ENCODE data around the gene MCTP2. TPM values are rescaled to one million over a fixed set of nuclear protein-coding genes. Genes with fewer than 3 reads are reported as not detected.

MCTP2 gene
- total RNA-seq, 2 donors from 2014 or later, result 16.2 to 23.1 TPM

DNA sequence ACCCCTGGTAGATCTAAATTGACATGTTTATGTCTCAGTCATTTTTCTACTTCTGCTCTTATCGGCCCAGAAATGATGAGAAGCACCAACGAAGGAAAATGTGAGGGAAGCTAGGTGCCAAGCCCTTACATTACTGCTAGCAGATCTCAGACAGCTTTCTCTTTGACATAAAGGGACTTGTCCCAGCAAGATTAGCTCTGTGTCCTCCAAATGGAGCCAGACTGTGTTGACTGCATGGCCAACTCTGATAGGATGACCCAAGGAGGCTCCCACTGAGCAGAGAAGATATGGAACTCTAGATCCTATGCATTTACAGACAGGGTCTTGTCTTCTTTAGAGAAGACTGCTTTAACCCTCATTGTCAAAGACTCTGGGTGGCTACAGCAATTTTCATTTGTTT lies 2.8 kb upstream of the MCTP2 start:
- H3K27ac Mint-ChIP-seq, result no peak overlapping the region
- peaks cover 29% of the 10 kb centered on the region for H3K4me1 Mint-ChIP-seq
- H3K36me3 Mint-ChIP-seq (ENCODE audit: low read depth), result no peaks in the 10 kb centered on the region
- H3K27me3 Mint-ChIP-seq, result no peaks in the 10 kb centered on the region
- H3K4me3 Mint-ChIP-seq, result no peak overlapping the region
- ATAC-seq (no peak), DNase-seq (no peak)
- H3K9me3 ChIP-seq (ENCODE audit: control insufficient read depth, low read length, poor library complexity, severe bottlenecking), result no peaks in the 10 kb centered on the region

DNA sequence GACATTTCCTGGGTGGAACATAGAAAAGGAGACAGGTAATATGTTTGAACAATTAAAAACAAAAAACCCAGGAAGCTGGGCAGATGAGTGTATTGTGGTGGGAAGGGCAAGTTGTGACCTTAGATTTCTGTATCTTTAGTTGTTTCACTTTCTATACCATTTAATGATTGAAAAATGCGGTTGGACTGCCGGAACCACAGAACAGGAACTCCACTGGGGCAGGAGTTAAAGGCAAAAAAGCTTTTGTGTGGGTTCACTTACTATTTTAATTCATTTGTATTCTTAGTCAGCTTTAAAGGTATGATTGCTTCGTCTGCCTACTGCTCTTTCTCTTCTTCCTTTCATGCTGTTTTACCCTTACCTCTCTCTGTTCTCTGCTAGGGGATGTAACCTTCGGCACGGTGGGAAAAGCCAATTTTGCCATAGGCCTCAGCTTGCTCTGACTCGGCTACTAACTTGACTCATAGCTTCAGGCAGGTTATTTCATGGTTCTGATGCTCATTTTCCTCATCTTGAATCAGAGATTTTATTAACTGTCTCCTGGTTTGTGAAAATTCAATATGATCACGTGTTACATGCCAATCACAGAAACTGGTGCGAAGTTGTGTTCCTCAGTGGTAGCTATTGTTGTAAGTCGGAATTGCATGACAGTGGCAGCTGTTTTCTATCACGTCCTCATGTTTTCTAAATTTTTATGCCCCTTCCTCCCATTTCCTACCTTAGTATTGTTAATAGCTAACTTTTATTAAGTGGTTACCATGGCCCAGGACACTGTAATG lies 1.6 kb upstream of the MCTP2 start:
- peaks cover 31% of the 10 kb centered on the region for H3K4me1 Mint-ChIP-seq
- H3K9me3 ChIP-seq (ENCODE audit: control insufficient read depth, low read length, poor library complexity, severe bottlenecking), result no peaks in the 10 kb centered on the region
- DNase-seq (no peak), ATAC-seq (peak; percentile 44)
- no peaks in the 10 kb centered on the region for H3K27me3 Mint-ChIP-seq
- peak overlapping the region; percentile 84 for H3K27ac Mint-ChIP-seq
- H3K36me3 Mint-ChIP-seq (ENCODE audit: low read depth), result no peaks in the 10 kb centered on the region
- H3K4me3 Mint-ChIP-seq, result peak overlapping the region; percentile 87

DNA sequence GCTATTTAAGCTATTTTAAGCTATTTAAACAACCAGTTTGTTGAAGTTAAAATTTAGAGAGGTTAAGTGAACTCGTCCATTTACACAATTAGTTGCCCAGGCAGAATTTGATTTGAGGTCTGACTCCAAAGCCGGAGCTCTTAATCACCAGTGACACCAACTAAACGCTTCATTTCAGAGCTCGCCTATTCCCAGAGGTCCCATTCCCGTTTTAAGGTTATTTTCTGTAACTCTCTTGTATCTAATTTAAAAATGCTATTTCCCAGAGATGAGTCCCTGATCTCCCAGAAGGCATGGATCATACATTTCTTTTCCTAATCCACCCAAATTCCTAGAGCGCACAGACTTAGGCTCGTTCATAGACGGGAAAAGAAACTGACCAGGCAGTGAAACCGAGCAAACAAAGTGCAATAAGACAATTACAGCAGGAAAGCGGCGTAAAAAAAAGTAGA lies 904 bp upstream of the MCTP2 start:
- H3K27me3 Mint-ChIP-seq, result no peaks in the 10 kb centered on the region
- H3K4me3 Mint-ChIP-seq, result peak overlapping the region; percentile 87
- H3K36me3 Mint-ChIP-seq (ENCODE audit: low read depth), result no peaks in the 10 kb centered on the region
- H3K4me1 Mint-ChIP-seq, result peaks cover 31% of the 10 kb centered on the region
- H3K27ac Mint-ChIP-seq, result peak overlapping the region; percentile 84
- no peaks in the 10 kb centered on the region for H3K9me3 ChIP-seq (ENCODE audit: control insufficient read depth, low read length, poor library complexity, severe bottlenecking)
- no peak for DNase-seq
- ATAC-seq, result no peak

DNA sequence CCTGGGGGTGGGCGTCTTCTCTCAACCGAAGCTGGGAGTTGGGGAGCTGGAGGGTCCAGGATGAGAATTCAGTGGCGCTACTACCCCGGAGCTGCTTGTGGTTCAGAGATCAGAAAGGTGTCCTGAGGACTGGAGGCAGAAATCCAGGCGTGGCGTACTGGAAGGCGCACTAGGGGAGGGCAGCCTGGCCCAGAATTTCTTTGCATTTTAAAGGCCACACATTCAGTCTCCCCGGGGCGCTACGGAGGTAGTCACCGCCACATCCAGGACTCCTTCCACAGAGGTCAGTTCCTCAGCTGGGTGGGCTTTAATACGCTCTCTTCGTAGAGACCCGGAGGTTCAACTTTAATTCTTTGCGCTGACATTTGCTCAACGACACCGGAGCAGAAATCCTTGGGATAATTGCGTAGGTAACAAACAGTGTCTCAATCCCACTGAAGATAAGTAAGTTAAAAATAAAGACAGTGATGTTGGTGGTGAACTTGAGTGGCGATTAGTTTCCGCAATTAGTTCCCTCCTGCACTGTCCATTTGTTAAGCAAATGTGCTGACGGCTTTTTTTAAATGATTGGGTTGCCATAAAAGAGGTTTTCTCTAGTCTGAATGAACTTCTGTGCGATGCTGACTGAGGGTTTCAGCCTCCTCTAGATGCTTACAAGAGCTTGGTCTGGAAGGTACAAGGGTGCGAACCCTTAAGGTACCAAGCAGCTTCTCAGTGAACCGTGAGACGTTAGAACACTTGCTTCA lies 535 bp downstream of the MCTP2 start:
- ATAC-seq, result peak; percentile 13
- H3K9me3 ChIP-seq (ENCODE audit: control insufficient read depth, low read length, poor library complexity, severe bottlenecking), result no peaks in the 10 kb centered on the region
- peak in 1 of 3 donors; percentile 6 for DNase-seq
- Mint-ChIP-seq H3K4me1 (peaks cover 36% of the 10 kb centered on the region), H3K4me3 (peak overlapping the region; percentile 87), H3K27me3 (no peaks in the 10 kb centered on the region), H3K27ac (peak overlapping the region; percentile 84), H3K36me3 (ENCODE audit: low read depth) (no peaks in the 10 kb centered on the region)

DNA sequence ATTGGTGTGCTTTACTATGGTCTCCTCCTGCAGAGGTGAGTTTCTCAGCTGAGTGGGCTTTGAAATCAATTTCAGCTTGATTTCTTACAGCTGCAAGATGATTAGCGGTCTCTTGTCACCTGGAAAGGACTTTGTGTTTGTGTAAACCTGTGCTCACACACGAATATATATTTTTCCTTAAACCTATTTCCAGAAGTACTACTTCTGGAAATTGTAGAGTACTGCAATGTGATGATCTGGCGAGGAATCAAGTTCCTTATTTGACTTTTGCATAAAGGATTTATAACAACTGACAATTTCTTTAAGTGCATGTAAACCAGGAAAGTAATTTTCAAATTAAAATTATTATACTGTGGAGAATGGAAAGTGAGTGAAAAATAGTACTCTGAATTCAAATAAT lies 2.1 kb downstream of the MCTP2 start:
- Mint-ChIP-seq H3K27me3 (no peaks in the 10 kb centered on the region), H3K4me3 (no peak overlapping the region), H3K27ac (peak overlapping the region; percentile 43), H3K36me3 (ENCODE audit: low read depth) (no peaks in the 10 kb centered on the region), H3K4me1 (peaks cover 35% of the 10 kb centered on the region)
- no peaks in the 10 kb centered on the region for H3K9me3 ChIP-seq (ENCODE audit: control insufficient read depth, low read length, poor library complexity, severe bottlenecking)
- ATAC-seq (no peak), DNase-seq (no peak)

DNA sequence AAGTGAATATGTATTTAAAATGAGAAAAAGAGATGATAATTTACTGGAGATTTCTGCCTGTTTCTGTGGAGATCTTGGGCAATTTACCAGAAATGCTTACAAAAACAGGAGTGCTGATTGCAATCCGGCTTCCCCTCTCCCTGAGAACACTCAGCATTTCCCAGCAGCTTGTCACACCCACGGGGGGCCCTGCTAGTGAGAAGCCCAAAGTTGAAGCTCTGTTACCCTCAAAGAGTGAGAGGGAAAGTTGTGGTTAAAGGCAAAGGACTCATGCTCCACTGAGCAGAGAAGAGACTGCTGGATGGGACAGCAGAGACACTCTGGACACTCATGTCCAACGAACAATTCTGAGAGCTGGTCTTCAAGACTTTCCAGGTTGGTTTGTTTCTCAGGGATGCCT lies 2.9 kb downstream of the MCTP2 start:
- H3K4me1 Mint-ChIP-seq, result peaks cover 38% of the 10 kb centered on the region
- peak overlapping the region; percentile 43 for H3K27ac Mint-ChIP-seq
- no peak overlapping the region for H3K4me3 Mint-ChIP-seq
- no peaks in the 10 kb centered on the region for H3K27me3 Mint-ChIP-seq
- ATAC-seq (no peak), DNase-seq (no peak)
- no peaks in the 10 kb centered on the region for H3K9me3 ChIP-seq (ENCODE audit: control insufficient read depth, low read length, poor library complexity, severe bottlenecking)
- H3K36me3 Mint-ChIP-seq (ENCODE audit: low read depth), result no peaks in the 10 kb centered on the region

DNA sequence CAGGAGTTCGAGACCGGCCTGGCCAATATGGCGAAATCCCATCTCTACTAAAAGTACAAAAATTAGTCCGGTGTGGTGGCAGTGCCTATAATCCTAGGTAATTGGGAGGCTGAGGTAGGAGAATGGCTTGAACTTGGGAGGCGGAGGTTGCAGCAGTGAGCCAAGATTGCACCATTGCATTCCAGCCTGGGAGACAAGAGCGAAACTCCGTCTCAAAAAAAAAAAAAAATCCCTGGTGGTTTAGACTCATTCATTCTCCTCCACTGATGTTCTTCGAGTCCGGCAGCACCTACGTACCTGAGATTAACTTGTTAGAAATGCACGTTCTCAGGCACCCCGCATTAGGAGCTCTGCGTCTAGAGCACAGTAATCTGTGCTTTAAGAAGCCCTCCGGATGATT lies 3.7 kb downstream of the MCTP2 start:
- ATAC-seq, result no peak

DNA sequence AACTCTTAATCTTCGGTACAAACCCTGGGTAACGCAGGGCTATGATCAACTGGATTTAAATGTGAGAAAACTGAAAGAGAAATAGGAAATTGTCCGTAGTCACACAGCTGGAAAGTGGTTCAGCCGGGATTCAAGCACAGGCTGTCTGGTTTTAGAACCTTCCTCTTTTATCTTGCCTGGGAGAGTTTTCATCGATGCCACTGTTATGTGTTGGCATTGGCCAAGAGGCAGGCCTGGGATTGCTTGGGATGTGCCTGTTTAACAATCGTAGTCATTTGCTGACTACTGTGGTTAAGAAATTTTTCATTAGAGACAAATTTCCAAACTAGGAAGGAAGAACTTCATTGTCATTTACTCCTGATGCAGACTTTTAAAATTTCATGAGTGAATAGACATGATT lies 4.3 kb downstream of the MCTP2 start:
- no peaks in the 10 kb centered on the region for H3K36me3 Mint-ChIP-seq (ENCODE audit: low read depth)
- H3K9me3 ChIP-seq (ENCODE audit: control insufficient read depth, low read length, poor library complexity, severe bottlenecking), result no peaks in the 10 kb centered on the region
- no peak for DNase-seq
- peaks cover 34% of the 10 kb centered on the region for H3K4me1 Mint-ChIP-seq
- no peak overlapping the region for H3K4me3 Mint-ChIP-seq
- ATAC-seq, result no peak
- no peak overlapping the region for H3K27ac Mint-ChIP-seq
- H3K27me3 Mint-ChIP-seq, result no peaks in the 10 kb centered on the region

More for the DNA sequence above, 3.7 kb downstream of the MCTP2 start:
- H3K4me3 Mint-ChIP-seq, result no peak overlapping the region
- no peak for DNase-seq
- no peaks in the 10 kb centered on the region for H3K9me3 ChIP-seq (ENCODE audit: control insufficient read depth, low read length, poor library complexity, severe bottlenecking)
- H3K36me3 Mint-ChIP-seq (ENCODE audit: low read depth), result no peaks in the 10 kb centered on the region
- H3K27ac Mint-ChIP-seq, result no peak overlapping the region
- no peaks in the 10 kb centered on the region for H3K27me3 Mint-ChIP-seq
- H3K4me1 Mint-ChIP-seq, result peaks cover 37% of the 10 kb centered on the region

DNA sequence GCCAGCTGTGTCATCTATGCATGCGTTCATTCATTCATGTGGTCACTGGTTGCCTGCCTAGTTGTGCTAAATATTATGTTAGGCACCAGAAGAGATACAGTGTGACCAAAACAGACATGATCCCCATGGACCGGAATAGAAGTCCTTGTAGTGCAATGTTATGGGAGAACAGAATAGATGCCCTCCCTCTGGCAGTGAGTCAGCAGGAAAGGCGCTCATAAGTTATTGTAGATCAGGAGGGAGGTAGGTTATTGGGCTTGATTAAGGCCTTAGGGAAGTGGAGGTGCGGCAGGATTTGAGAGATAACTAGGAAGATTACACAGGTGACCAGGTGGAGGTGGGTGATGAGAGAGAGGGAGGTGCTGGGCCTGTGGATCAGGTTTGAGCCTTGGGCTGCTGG lies 5.2 kb downstream of the MCTP2 start:
- H3K4me1 Mint-ChIP-seq, result peaks cover 29% of the 10 kb centered on the region
- DNase-seq (no peak), ATAC-seq (no peak)
- H3K36me3 Mint-ChIP-seq (ENCODE audit: low read depth), result no peaks in the 10 kb centered on the region
- no peaks in the 10 kb centered on the region for H3K9me3 ChIP-seq (ENCODE audit: control insufficient read depth, low read length, poor library complexity, severe bottlenecking)
- peak overlapping the region; percentile 48 for H3K27ac Mint-ChIP-seq
- no peaks in the 10 kb centered on the region for H3K27me3 Mint-ChIP-seq
- no peak overlapping the region for H3K4me3 Mint-ChIP-seq

DNA sequence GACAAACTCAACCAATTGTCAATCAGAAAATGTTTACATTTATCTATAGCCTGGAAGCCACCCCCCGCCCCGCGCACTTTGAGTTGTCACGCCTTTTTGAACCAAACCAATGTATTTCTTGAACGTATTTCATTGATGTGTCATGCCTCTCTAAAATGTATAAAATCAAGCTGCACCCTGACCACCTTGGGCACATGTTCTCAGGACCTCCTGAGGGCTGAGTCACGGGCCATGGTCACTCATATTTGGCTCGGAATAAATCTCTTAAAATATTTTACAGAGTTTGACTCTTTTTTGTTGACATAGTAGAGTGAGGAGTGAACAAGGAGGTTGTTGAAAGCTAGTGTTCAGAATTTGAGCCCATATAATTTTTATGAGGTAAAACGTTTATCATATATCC lies 6.5 kb downstream of the MCTP2 start:
- Mint-ChIP-seq H3K27ac (peak overlapping the region; percentile 3), H3K4me1 (peaks cover 23% of the 10 kb centered on the region), H3K4me3 (no peak overlapping the region)

DNA sequence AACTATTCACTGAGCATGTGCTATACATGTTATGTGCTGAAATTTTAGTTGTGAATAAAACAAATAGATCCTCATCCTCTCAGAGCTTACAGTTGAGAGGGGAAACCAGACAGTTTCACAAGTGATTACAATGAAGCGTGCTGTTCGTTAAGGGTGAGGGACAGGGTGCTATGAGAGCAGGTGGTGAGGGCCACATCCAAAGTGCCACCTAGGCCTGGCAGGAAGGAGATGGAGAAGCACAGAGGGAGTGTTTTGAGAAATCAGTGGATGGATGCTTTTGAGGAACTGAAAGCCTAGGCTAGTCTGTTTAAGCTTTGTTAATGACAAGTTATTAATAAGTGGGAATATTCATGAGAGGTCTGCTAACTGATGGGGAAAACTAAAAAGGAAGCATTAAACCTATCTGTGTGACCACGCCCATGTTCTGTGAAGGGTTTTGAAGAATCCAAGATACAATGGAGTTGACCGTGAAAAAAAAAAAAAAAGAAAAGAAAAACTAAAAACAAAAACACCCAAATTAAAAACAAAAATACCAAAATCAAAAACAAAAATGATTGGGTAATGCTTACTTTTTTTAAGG lies 7.3 kb downstream of the MCTP2 start:
- Mint-ChIP-seq H3K27ac (peak overlapping the region; percentile 3), H3K27me3 (no peaks in the 10 kb centered on the region), H3K4me1 (peaks cover 23% of the 10 kb centered on the region), H3K4me3 (no peak overlapping the region), H3K36me3 (ENCODE audit: low read depth) (no peaks in the 10 kb centered on the region)
- peak; percentile 39 for ATAC-seq
- no peak for DNase-seq
- H3K9me3 ChIP-seq (ENCODE audit: control insufficient read depth, low read length, poor library complexity, severe bottlenecking), result no peaks in the 10 kb centered on the region

More for the DNA sequence above, 6.5 kb downstream of the MCTP2 start:
- H3K27me3 Mint-ChIP-seq, result no peaks in the 10 kb centered on the region
- ATAC-seq (no peak), DNase-seq (no peak)
- H3K9me3 ChIP-seq (ENCODE audit: control insufficient read depth, low read length, poor library complexity, severe bottlenecking), result no peaks in the 10 kb centered on the region
- no peaks in the 10 kb centered on the region for H3K36me3 Mint-ChIP-seq (ENCODE audit: low read depth)

DNA sequence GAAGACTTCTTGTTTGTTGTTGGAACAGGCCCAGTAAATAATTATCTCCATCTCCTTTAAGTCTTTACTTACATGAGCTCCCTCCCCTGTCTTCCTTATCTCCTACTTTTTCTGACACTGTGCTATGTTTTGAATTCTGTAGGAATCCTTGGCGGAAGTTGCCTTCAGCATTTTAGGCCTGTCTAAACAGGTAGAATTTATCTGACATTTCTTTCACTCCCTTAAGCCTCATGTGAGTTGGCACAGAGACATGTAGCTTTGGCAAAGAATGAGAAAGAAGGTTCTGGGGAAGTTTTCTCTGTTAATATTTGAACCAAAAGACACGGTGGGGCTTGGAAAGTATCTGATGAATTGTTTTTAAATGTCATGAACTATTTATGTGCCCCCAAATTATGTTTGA lies 8.1 kb downstream of the MCTP2 start:
- no peaks in the 10 kb centered on the region for H3K27me3 Mint-ChIP-seq
- H3K4me3 Mint-ChIP-seq, result no peak overlapping the region
- no peak for DNase-seq
- H3K9me3 ChIP-seq (ENCODE audit: control insufficient read depth, low read length, poor library complexity, severe bottlenecking), result no peaks in the 10 kb centered on the region
- ATAC-seq, result no peak
- H3K27ac Mint-ChIP-seq, result no peak overlapping the region
- peaks cover 20% of the 10 kb centered on the region for H3K4me1 Mint-ChIP-seq
- no peaks in the 10 kb centered on the region for H3K36me3 Mint-ChIP-seq (ENCODE audit: low read depth)

DNA sequence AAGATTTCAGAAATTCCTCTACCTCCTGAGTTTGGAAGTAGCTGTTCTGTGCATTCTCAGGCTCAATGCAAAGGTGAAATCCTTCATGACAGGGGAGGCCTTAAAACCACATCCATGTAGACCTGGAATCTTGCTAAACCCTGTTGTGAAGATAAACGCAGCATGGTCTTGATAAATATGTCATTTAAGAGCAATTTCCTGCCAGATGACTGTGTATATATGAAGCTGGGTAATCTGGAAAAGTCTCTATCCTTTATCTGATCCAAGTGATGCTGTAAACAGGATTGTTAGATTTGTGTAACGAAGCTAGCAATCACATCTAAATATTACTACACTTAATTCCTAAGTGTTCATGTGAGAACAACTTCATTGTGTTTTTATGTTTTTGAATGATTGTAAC lies 9.1 kb downstream of the MCTP2 start:
- H3K9me3 ChIP-seq (ENCODE audit: control insufficient read depth, low read length, poor library complexity, severe bottlenecking), result no peaks in the 10 kb centered on the region
- Mint-ChIP-seq H3K27ac (no peak overlapping the region), H3K27me3 (no peaks in the 10 kb centered on the region), H3K4me3 (no peak overlapping the region), H3K36me3 (ENCODE audit: low read depth) (no peaks in the 10 kb centered on the region), H3K4me1 (peaks cover 20% of the 10 kb centered on the region)
- DNase-seq (no peak), ATAC-seq (no peak)
